ENCODE data around the gene TRIO.

TRIO gene

GRCh38 chr5:14296533-14297331 lies 153.6 kb downstream of the TRIO start:
- no peak for DNase-seq (ENCODE audit: low read depth)

GRCh38 chr5:14297697-14298096 lies 154.6 kb downstream of the TRIO start:
- no peak for DNase-seq (ENCODE audit: low read depth)

- DNase-seq (ENCODE audit: low read depth): peak; percentile 69
These were observed 155.1 kb downstream of the TRIO start for GRCh38 chr5:14298126-14298847.

GRCh38 chr5:14299666-14300065 lies 156.5 kb downstream of the TRIO start:
- no peak for DNase-seq (ENCODE audit: low read depth)

GRCh38 chr5:14301186-14301585 lies 158.0 kb downstream of the TRIO start:
- DNase-seq (ENCODE audit: low read depth): no peak

GRCh38 chr5:14302330-14302729 lies 159.2 kb downstream of the TRIO start:
- no peak for DNase-seq (ENCODE audit: low read depth)

- peak; percentile 72 for DNase-seq (ENCODE audit: low read depth)
These were observed 161.9 kb downstream of the TRIO start for GRCh38 chr5:14305045-14305444.

GRCh38 chr5:14306329-14306815 lies 163.2 kb downstream of the TRIO start:
- peak; percentile 24 for DNase-seq (ENCODE audit: low read depth)

- peak; percentile 18 for DNase-seq (ENCODE audit: low read depth)
These were observed 165.4 kb downstream of the TRIO start for GRCh38 chr5:14308384-14309154.

GRCh38 chr5:14309199-14309598 lies 166.1 kb downstream of the TRIO start:
- no peak for DNase-seq (ENCODE audit: low read depth)

GRCh38 chr5:14309878-14310531 lies 166.9 kb downstream of the TRIO start:
- no peak for DNase-seq (ENCODE audit: low read depth)

- no peak for DNase-seq (ENCODE audit: low read depth)
These were observed 167.8 kb downstream of the TRIO start for GRCh38 chr5:14310901-14311300.

- DNase-seq (ENCODE audit: low read depth): peak; percentile 36
These were observed 171.0 kb downstream of the TRIO start for GRCh38 chr5:14313986-14314690.

- no peak for DNase-seq (ENCODE audit: low read depth)
These were observed 173.3 kb downstream of the TRIO start for GRCh38 chr5:14316471-14316870.

GRCh38 chr5:14319102-14319501 lies 176.0 kb downstream of the TRIO start:
- no peak for DNase-seq (ENCODE audit: low read depth)

- DNase-seq (ENCODE audit: low read depth): peak; percentile 54
These were observed 178.8 kb downstream of the TRIO start for GRCh38 chr5:14321936-14322335.

- no peak for DNase-seq (ENCODE audit: low read depth)
These were observed 179.5 kb downstream of the TRIO start for GRCh38 chr5:14322437-14323187.

- no peak for DNase-seq (ENCODE audit: low read depth)
These were observed 180.3 kb downstream of the TRIO start for GRCh38 chr5:14323466-14323865.

GRCh38 chr5:14325369-14325768 lies 182.2 kb downstream of the TRIO start:
- DNase-seq (ENCODE audit: low read depth): no peak

GRCh38 chr5:14326035-14326903 lies 183.1 kb downstream of the TRIO start:
- no peak for DNase-seq (ENCODE audit: low read depth)

Measured in EH (cell line).